NCI-H187 (cell line): Measurements from ENCODE around the gene BABAM1.
"Not testable (repeated sequence)": the region's sequence is repeated elsewhere in the genome, so short reads cannot be mapped to it uniquely, and the experiment has no call there.

ENCODE experiments used
- DNase-seq, 2 experiments: peaks; one replicate each; lab custom pipeline; 2025; lab: John Stamatoyannopoulos, UW

Gene BABAM1

DNA sequence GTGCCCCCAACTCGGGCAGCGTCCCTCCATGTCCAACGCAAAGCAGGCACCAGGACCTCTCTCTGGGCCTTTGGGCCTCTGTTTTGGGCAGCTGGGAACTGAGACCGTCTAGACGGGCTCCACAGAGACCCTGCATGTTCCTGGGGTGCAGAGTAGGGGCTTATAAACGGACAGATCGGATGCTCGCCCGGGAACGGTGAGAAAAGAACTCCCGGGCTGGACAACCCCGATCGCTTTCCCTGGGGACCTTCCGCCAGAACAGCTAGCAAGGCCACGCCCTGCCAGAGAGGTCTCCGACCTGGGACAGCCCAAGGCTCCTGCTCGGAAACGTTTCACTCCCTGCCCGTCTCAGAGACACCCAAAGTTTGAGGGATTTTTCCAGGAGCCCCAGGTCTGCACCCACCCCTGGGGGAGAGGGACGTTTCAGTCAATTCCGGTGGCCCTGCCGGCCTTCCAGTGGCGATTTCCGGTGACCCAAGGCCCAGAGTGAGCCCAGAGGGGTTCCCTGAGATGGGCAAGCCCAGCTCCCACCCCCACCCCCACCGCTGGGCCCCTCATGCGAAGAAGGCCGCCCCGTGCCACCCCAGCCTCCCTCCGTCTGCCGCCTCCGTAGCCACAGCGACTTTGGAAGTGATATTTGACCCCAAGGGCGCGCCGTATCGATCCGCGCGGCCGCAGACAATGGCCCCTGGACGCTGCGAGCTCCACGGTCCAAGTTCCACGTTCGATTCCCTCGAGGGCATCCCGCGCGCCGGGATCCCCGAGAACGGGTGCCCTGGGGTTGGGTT, 23.2 kb upstream of the BABAM1 start:
- DNase-seq = no peak

- DNase-seq = no peak
Observed at GRCh38 chr19:17244618-17245534, 22.4 kb upstream of the BABAM1 start.

DNA sequence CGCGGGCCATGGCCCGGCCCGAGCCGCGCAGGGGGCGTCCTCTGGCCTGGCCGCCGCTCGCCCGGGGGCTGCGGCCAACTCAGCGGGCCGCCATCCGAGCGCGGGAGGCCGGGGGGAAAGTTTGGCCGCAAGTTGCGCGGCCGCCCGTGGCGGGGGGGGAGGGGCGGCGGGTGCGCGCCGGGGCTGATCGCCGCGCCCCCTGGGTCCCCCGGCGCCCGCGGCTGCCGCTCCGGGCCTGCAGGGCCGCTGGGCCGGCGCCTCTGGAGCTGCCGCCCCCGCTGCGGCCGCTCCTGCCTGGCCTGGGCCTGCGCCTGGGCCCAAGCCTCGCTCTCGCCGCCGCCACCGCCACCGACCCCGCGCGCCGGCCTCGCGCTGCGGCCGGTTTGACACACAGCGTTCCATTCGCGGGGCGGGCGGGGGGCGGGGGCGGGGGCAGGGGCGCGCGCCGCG, 21.7 kb upstream of the BABAM1 start, which contains the start of gene NR2F6:
Gene NR2F6, minus strand, starts transcription at position 385 of the 450 bp plus-strand sequence. CDS start 699 bp downstream, outside the sequence.
- DNase-seq = no peak

DNA sequence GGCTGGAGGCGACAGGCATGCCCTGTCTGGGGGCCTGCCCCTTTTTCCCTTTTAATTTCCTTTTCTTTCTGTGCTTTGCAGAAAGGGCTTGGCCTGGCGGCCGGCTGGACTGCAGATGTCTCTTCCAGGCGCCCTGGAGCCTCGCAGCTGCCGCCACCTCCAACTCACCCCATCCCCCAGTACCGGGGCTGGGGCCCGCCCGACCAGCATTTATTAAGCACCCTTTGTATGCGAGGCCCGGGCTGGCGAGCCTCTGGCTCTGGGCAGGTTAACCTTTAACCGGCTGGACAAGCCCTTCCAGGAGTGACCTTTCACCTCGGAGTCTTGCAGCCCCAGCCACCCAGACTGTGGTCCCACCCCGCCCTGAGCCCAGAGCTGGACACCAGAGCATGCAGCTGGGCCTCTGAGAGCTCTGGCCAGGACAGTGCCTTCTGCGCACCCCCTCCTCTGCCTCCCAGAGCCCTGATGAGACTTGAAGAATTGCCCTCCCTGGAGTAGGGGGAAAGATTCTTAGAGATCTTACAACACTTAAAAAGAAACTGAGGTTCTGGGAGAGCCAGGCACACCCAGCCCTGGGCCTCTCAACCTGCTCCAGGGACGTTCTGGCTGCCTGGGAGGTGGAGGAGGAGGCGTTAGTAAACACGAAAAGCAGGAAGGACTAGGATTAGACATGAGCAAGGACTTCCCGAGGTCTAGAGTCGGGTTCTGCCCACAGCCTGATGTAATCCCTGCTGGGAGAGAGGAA, 20.4 kb upstream of the BABAM1 start:
- no peak for DNase-seq

DNA sequence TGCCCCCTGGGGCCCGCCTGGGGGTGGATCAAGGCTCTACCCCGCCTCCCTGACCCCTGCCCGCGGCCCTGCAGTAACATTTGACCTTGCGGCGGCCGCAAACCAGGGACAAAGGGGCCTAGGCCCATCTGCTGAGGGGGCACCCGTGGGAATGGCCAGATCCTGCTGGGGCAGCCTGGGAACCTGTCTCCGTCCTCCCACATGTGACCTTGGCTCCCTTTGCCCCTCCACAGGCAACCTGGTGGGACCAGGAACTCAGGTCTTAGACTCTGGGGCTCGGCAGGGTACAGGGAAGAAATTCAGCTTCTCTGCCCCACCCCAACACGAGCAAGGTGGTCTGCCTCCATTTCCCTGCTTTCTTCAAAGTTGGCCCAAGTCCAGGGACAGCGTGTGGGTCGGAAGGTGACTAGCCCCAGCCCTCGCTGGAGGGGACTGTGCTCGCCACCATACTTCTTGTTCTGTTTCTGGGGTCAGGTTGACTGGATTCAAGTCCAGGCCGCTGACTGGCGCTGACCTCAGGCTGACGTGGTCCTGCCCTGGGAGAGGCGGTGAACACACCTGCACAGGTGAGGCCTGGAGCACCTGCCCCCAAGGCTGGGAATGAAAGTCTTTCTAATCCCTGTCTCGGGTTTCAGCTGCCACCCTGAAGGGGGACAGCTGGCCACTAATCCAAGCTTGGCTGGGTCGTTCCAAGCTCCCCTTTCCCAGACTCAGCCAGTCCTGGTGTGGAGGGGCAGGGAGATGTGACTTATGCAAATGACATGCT, 19.0 kb upstream of the BABAM1 start:
- DNase-seq = no peak

GRCh38 chr19:17249887-17250548, 17.2 kb upstream of the BABAM1 start:
- no peak for DNase-seq

DNA sequence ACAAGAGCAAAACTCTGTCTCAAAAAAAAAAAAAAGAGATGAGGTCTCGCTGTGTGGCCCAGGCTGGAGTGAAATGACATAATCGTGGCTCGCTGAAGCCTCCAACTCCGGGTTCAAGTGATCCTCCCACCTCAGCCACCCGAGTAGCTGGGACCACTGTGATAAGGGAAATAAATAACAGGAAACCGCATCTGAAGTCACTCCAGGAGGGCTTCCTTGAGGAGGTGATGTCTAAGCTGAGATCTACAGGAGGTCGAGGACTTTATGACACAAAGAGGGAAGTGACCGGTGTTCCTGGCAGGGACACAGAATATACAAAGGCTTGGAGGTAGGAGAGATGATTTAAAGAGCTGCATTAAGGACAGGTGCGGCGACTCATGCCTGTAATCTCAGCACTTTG, 12.6 kb upstream of the BABAM1 start:
- DNase-seq = no peak

GRCh38 chr19:17255150-17255621, 12.1 kb upstream of the BABAM1 start:
- DNase-seq = no peak

GRCh38 chr19:17256130-17256529, 11.1 kb upstream of the BABAM1 start:
- no peak for DNase-seq

DNA sequence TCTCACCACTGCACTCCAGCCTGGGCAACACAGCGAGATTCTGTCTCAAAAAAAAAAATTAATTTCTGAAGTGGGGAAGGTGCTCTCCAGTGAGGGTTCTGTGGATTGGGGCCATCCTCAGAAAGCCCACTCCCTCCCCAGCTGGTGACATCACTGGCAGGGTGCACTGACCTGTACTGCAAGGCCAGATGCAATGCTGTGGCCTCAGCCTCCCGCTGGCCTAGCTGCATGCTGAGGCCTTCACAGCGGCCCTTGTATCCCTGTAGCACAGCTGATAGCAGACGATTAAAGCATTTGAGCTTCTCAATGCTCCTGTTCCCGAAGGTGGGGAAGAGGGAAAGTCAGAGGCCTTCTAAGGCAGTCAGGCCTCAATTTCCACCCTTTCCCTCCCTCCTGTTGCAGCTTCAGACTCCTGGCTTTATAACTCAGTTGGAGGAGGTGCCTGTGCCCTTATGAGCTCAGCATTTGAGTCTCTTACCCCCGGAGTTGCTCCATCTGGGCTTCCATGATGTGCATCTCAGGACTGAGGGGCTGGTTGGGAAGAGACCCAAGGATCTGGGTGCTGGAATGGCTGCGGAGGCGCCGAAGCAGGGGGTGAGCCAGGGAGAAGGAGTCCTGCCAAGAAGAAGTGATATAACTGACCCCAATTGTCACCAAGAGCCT, 8.0 kb upstream of the BABAM1 start:
- DNase-seq = no peak

- DNase-seq = no peak
Observed at GRCh38 chr19:17259934-17260333, 7.3 kb upstream of the BABAM1 start.

GRCh38 chr19:17260842-17261325, 6.4 kb upstream of the BABAM1 start:
- DNase-seq = peak in 1 of 2 experiments; percentile 64

DNA sequence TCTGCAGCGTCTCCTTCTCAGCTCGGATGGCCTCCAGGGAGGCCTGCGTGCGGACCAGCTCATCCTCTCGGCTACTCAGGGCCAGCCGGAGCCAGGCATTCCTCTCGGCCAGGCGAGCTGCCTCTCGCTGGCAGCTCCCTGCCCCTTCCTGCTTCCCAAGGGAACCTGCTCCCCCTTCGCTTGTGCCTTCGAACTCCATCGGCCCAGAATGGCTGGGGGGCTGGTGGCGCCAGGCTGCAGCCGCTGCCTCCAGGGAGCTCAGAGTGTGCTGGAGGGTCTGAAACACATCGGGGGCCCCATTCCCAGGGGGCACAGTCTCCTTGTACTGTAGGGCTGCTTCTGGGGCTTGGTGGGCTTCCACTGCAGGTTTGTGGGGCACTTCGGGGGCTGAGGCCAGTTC, 4.7 kb upstream of the BABAM1 start:
- DNase-seq = no peak

GRCh38 chr19:17263712-17264640, 3.3 kb upstream of the BABAM1 start:
- no peak for DNase-seq

DNA sequence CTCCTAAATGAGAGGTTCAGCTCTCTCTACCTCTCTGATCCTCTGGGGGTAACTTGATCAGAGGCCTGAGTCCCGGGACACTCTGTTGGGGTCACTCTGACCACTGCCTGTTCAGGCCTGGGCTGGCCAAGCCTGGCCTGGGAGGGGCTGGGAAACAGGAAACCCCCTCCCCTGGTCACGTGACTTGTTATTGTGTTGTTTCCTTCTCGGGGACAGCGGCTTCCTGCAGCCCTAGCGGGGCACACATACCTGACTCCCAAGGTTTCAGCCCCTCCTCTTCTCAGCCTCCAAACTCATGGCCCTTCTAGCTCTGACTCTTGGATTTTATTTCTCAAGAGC, 2.6 kb upstream of the BABAM1 start, which contains the start of gene USHBP1:
Gene USHBP1, minus strand, starts transcription at position 105 of the 339 bp plus-strand sequence. CDS start 446 bp downstream, outside the sequence.
- DNase-seq = no peak

DNA sequence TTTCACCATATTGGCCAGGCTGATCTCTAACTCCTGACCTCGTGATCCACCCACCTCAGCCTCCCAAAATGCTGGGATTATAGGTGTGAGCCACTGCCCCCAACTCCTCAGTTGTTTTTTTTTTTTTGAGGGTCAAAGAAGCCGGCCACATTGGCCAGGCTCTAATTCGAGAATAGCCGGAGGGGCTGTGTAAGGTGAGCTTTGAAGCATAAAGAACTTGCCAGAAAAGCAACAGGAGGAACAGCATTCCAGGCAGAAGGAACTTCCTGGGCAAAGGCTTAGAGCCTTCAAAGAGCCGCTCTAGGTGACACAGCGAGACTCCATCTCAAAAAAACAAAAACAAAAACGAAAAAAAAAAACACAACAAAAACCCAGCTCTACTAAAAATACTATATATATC, 1.2 kb upstream of the BABAM1 start:
- DNase-seq = no peak

GRCh38 chr19:17266589-17266974, 661 bp upstream of the BABAM1 start:
- no peak for DNase-seq

DNA sequence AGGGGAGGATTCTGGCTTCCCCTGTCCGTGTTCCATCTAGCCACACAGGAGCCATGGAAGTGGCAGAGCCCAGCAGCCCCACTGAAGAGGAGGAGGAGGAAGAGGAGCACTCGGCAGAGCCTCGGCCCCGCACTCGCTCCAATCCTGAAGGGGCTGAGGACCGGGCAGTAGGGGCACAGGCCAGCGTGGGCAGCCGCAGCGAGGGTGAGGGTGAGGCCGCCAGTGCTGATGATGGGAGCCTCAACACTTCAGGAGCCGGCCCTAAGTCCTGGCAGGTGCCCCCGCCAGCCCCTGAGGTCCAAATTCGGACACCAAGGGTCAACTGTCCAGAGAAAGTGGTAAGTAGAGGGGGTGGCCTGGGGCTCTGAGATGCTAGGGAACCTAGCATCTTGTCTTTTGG, 1.5 kb downstream of the BABAM1 start:
- DNase-seq = no peak

DNA sequence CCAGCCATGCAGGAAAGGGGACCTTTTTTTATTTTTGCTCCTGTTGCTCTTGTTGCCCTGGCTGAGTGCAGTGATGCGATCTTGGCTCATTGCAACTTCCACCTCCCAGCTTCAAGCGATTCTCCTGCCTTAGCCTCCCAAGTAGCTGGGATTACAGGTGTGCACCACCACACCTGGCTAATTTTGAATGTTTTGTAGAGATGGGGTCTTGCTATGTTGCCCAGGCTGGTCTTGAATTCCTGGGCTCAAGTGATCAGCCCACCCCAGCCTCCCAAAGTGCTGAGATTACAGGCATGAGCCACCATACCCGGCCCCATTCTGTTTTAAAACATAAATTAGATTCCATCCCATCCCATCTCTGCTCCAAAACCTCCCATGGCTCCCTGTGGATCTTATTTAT, 7.6 kb downstream of the BABAM1 start:
- DNase-seq = not testable (repeated sequence)
